H9 (cell line): ENCODE results near the gene NEURL2. TPM values are rescaled to one million over a fixed set of nuclear protein-coding genes. Genes with fewer than 3 reads are reported as not detected.

Experiments used
- DNase-seq: peaks from one replicate; pipeline ENCODE4 v3.0.0-alpha.2; 2017
- H2AFZ ChIP-seq: one replicate; pipeline ENCODE4 v1.6.1; 2013; ENCODE audit warnings: mild to moderate bottlenecking, low read length, control low read depth, moderate library complexity
- H2AK5ac ChIP-seq: 2 replicates; pipeline ENCODE4 v1.6.1; 2013; ENCODE audit warnings: low read length, control low read depth, mixed read lengths; ENCODE audit not compliant: insufficient read length
- H2BK120ac ChIP-seq: one replicate; pipeline ENCODE4 v1.6.1; 2013; ENCODE audit warnings: low read depth, mild to moderate bottlenecking, low read length, control low read depth, inconsistent platforms; ENCODE audit not compliant: poor library complexity, severe bottlenecking
- H2BK12ac ChIP-seq: 2 replicates; pipeline ENCODE4 v1.6.1; 2013; ENCODE audit warnings: low read length, control low read depth, mixed read lengths, low read depth; ENCODE audit not compliant: insufficient read length
- H2BK15ac ChIP-seq: 2 replicates; pipeline ENCODE4 v1.6.1; 2013; ENCODE audit warnings: low read depth, low read length, control low read depth
- H2BK20ac ChIP-seq: one replicate; pipeline ENCODE4 v1.6.1; 2013; ENCODE audit warnings: low read depth, mild to moderate bottlenecking, low read length, control low read depth, inconsistent platforms; ENCODE audit not compliant: poor library complexity, severe bottlenecking
- H2BK5ac ChIP-seq: 2 replicates; pipeline ENCODE4 v1.6.1; 2013; ENCODE audit warnings: low read length, control low read depth, mixed read lengths; ENCODE audit not compliant: insufficient read length
- H3K14ac ChIP-seq: 2 replicates; pipeline ENCODE4 v1.6.1; 2013; ENCODE audit warnings: low read length, control low read depth; ENCODE audit not compliant: insufficient read depth
- H3K18ac ChIP-seq: 2 replicates; pipeline ENCODE4 v1.6.1; 2013; ENCODE audit warnings: low read depth, mild to moderate bottlenecking, mixed read lengths, low read length, control low read depth; ENCODE audit not compliant: insufficient read length
- H3K23ac ChIP-seq: 2 replicates; pipeline ENCODE4 v1.6.1; 2013; ENCODE audit warnings: low read length, control low read depth, mixed read lengths, low read depth; ENCODE audit not compliant: insufficient read length
- H3K23me2 ChIP-seq: 2 replicates; pipeline ENCODE4 v1.6.1; 2013; ENCODE audit warnings: low read depth, mild to moderate bottlenecking, mixed read lengths, low read length, control low read depth; ENCODE audit not compliant: insufficient read length, poor library complexity, severe bottlenecking
- H3K27ac ChIP-seq: 2 replicates; pipeline ENCODE4 v1.5.1; 2013; ENCODE audit warnings: low read length, control low read depth, mixed read lengths, low read depth; ENCODE audit not compliant: insufficient read length
- H3K27me3 ChIP-seq: 2 replicates; pipeline ENCODE4 v1.6.1; 2013; ENCODE audit warnings: low read length, control low read depth, inconsistent platforms; ENCODE audit not compliant: insufficient read depth
- H3K4ac ChIP-seq: 2 replicates; pipeline ENCODE4 v1.6.1; 2013; ENCODE audit warnings: low read depth, mild to moderate bottlenecking, control low read depth, inconsistent platforms, low read length, moderate library complexity
- H3K4me1 ChIP-seq: 2 replicates; pipeline ENCODE4 v1.6.1; 2013; ENCODE audit warnings: low read length, control low read depth, inconsistent platforms; ENCODE audit not compliant: insufficient read depth
- H3K4me2 ChIP-seq: 2 replicates; pipeline ENCODE4 v1.6.1; 2013; ENCODE audit warnings: low read length, control low read depth, mixed read lengths; ENCODE audit not compliant: insufficient read length, insufficient read depth
- H3K56ac ChIP-seq: 2 replicates; pipeline ENCODE4 v1.6.1; 2013; ENCODE audit warnings: low read depth, mild to moderate bottlenecking, mixed read lengths, low read length, control low read depth; ENCODE audit not compliant: insufficient read length
- H3K79me1 ChIP-seq: 2 replicates; pipeline ENCODE4 v1.6.1; 2013; ENCODE audit warnings: low read depth, mild to moderate bottlenecking, moderate library complexity, low read length, control low read depth, inconsistent platforms; ENCODE audit not compliant: insufficient read depth, poor library complexity, severe bottlenecking
- H3K79me2 ChIP-seq: 2 replicates; pipeline ENCODE4 v1.6.1; 2013; ENCODE audit warnings: low read length, control low read depth, inconsistent platforms; ENCODE audit not compliant: insufficient read depth
- H3K9ac ChIP-seq: 2 replicates; pipeline ENCODE4 v1.6.1; 2013; ENCODE audit warnings: low read length, control low read depth, mixed read lengths; ENCODE audit not compliant: insufficient read length; ENCODE audit errors: extremely low read depth
- H3K9me3 ChIP-seq: one replicate; pipeline ENCODE4 v1.6.1; 2013; ENCODE audit warnings: low read depth, low read length, inconsistent platforms; ENCODE audit not compliant: control insufficient read depth
- H3T11ph ChIP-seq: one replicate; pipeline ENCODE4 v1.6.1; 2013; ENCODE audit warnings: mild to moderate bottlenecking, low read length, control low read depth, inconsistent platforms
- H4K20me1 ChIP-seq: one replicate; pipeline ENCODE4 v1.6.1; 2013; ENCODE audit not compliant: control insufficient read depth, insufficient read length, insufficient read depth
- H4K5ac ChIP-seq: 2 replicates; pipeline ENCODE4 v1.6.1; 2013; ENCODE audit warnings: low read depth, mild to moderate bottlenecking, mixed read lengths, low read length, control low read depth; ENCODE audit not compliant: insufficient read length
- H4K8ac ChIP-seq: replicated peaks from 2 replicates; pipeline ENCODE4 v1.6.1; 2013; ENCODE audit warnings: low read length, control low read depth, mixed read lengths, low read depth; ENCODE audit not compliant: insufficient read length
- H4K91ac ChIP-seq: 2 replicates; pipeline ENCODE4 v1.6.1; 2013; ENCODE audit warnings: low read depth, mild to moderate bottlenecking, moderate library complexity, mixed read lengths, low read length, control low read depth; ENCODE audit not compliant: insufficient read length
- H3K27ac Mint-ChIP-seq, 3 experiments: 2 replicates in 2 of 3; 3 replicates in 1 of 3; pipeline ENCODE4 v1.8.0; 2020 to 2021; ENCODE audit warnings: mixed read lengths in 3 of 3, mild to moderate bottlenecking in 1 of 3, moderate library complexity in 1 of 3
- H3K27me3 Mint-ChIP-seq: 2 replicates; pipeline ENCODE4 v1.8.0; 2021; ENCODE audit warnings: low read depth, mild to moderate bottlenecking, moderate library complexity, mixed read lengths
- H3K36me3 Mint-ChIP-seq, 3 experiments: 2 replicates in 2 of 3; 3 replicates in 1 of 3; pipeline ENCODE4 v1.8.0; 2020 to 2021; ENCODE audit warnings: low read depth in 3 of 3, mixed read lengths in 3 of 3; ENCODE audit not compliant: insufficient read depth in 1 of 3
- H3K4me1 Mint-ChIP-seq, 2 experiments: 2 replicates each; pipeline ENCODE4 v1.8.0; 2020; ENCODE audit warnings: mixed read lengths in 2 of 2
- H3K4me3 Mint-ChIP-seq, 2 experiments: 2 replicates in 1 of 2; 3 replicates in 1 of 2; pipeline ENCODE4 v1.8.0; 2020 to 2021; ENCODE audit warnings: mild to moderate bottlenecking in 2 of 2, mixed read lengths in 2 of 2, moderate library complexity in 1 of 2
- H3K9me3 Mint-ChIP-seq, 2 experiments: 2 replicates in 1 of 2; 3 replicates in 1 of 2; pipeline ENCODE4 v1.8.0; 2020; ENCODE audit warnings: mild to moderate bottlenecking in 2 of 2, mixed read lengths in 2 of 2, moderate library complexity in 1 of 2
- WGBS: extraction: QIAGEN DNeasy Blood & Tissue Kit; methylation state at CpG from one replicate; pipeline ENCODE4 v1.1.7; 2013; ENCODE audit warnings: missing lambda C conversion rate, low lambda C conversion rate, mixed read lengths; ENCODE audit not compliant: insufficient read length; ENCODE audit errors: extremely low coverage; 5-methylcytosine and 5-hydroxymethylcytosine counted together
- total RNA-seq: library from RNA; stranded (reverse); gene quantifications from 2 replicates; pipeline ENCODE4 v1.2.1, GENCODE V29; 2021
- TF ChIP-seq, protein P1 (sequence below): fragments of 200-600 bp; sonication (generic); conservative IDR thresholded peaks from 3 replicates; pipeline ENCODE4 v1.8.0; 2021; ENCODE audit warnings: antibody characterized with exemption, mild to moderate bottlenecking

NEURL2 gene
- total RNA-seq, 1 experiment from 2014 or later, result 5.4 TPM

DNA sequence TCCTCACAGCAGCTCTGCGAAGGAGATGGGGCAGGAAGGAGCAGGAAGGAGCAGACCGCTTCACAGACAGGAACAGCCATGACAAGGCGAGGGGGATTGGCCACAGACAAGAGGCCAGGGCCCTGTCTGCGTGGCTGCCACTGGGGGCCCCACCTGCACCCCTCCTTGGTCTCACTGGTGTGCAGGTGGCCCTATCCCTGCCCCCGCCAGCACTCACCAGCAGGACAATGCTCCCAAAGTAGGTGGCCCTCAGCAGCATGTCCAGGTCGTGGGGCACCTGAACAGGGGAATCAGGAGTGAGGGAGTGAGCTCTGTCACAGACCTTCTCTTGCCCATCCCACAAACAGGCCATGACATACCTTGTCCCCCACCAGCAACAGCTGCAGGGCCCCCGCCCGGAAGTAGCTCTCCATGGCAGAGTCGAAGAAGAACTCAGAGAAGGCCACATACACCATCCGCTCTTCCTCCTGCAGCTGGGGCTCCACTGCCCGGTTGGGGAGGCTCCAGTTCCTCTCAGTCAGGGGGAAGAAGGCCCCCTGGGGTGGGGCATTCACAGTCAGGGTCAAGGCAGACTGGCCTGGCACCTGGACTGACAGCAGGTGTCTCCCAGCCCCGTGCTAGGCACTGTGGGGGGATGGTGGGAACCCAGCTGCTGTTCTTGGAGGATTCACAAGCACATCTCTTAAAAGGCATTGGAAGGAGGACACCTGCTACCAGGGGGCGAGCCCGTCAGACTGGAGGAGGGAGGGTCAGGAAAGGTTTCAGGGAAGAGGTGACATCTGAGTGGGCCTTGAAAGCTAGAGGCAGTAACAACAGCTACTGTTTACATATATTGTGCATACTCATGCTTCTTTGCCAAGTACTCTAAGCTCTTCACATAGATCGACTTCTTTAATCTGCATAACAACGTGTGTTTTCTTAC lies 13.8 kb upstream of the NEURL2 start:
- no peak overlapping the region for H3K14ac ChIP-seq
- no peaks in the 10 kb centered on the region for H3K79me2 ChIP-seq
- no peaks in the 10 kb centered on the region for H3K9me3 Mint-ChIP-seq
- H3T11ph ChIP-seq, result no peak overlapping the region
- H3K4ac ChIP-seq, result no peak overlapping the region
- H4K20me1 ChIP-seq, result no peaks in the 10 kb centered on the region
- H3K4me2 ChIP-seq, result no peak overlapping the region
- H2BK15ac ChIP-seq, result no peak overlapping the region
- H3K27me3 Mint-ChIP-seq, result no peaks in the 10 kb centered on the region
- H4K8ac ChIP-seq, result no peak overlapping the region
- no peak overlapping the region for H2BK5ac ChIP-seq
- no peak for DNase-seq
- H3K27ac Mint-ChIP-seq, result peak overlapping the region in 1 of 3 experiments; percentile 50; a peak in 1 of 7 replicates
- no peak overlapping the region for H2AK5ac ChIP-seq
- no peaks in the 10 kb centered on the region for H3K27me3 ChIP-seq
- H2BK12ac ChIP-seq, result no peak overlapping the region
- no peaks in the 10 kb centered on the region for H3K4me1 ChIP-seq
- no peak overlapping the region for H4K91ac ChIP-seq
- no peak overlapping the region for H3K23ac ChIP-seq
- no peak overlapping the region for H3K9ac ChIP-seq
- H3K23me2 ChIP-seq, result no peaks in the 10 kb centered on the region
- peaks cover 7 to 9% of the 10 kb centered on the region in 2 experiments for H3K4me1 Mint-ChIP-seq
- H3K56ac ChIP-seq, result no peak overlapping the region
- H2AFZ ChIP-seq, result no peak overlapping the region
- no peak overlapping the region for H4K5ac ChIP-seq
- H3K36me3 Mint-ChIP-seq, result peaks cover 52 to 66% (median 56%) of the 10 kb centered on the region in 3 experiments; a peak in 6 of 7 replicates
- no peak overlapping the region for H2BK120ac ChIP-seq
- no peak overlapping the region; a peak in 1 of 5 replicates for H3K4me3 Mint-ChIP-seq
- WGBS, result no CpG with 5 or more reads among the region's 16 CpGs
- no peak overlapping the region for H2BK20ac ChIP-seq
- no peak overlapping the region for H3K27ac ChIP-seq
- no peak overlapping the region for H3K18ac ChIP-seq
- TF ChIP-seq, protein P1, sequence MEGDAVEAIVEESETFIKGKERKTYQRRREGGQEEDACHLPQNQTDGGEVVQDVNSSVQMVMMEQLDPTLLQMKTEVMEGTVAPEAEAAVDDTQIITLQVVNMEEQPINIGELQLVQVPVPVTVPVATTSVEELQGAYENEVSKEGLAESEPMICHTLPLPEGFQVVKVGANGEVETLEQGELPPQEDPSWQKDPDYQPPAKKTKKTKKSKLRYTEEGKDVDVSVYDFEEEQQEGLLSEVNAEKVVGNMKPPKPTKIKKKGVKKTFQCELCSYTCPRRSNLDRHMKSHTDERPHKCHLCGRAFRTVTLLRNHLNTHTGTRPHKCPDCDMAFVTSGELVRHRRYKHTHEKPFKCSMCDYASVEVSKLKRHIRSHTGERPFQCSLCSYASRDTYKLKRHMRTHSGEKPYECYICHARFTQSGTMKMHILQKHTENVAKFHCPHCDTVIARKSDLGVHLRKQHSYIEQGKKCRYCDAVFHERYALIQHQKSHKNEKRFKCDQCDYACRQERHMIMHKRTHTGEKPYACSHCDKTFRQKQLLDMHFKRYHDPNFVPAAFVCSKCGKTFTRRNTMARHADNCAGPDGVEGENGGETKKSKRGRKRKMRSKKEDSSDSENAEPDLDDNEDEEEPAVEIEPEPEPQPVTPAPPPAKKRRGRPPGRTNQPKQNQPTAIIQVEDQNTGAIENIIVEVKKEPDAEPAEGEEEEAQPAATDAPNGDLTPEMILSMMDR, result no peak
- H3K9me3 ChIP-seq, result no peaks in the 10 kb centered on the region
- H3K79me1 ChIP-seq, result no peaks in the 10 kb centered on the region
